AG10803 (cell line): ENCODE results near the gene TESMIN.

Experiments
- DNase-seq: peaks from one replicate; pipeline ENCODE4 v3.0.0; 2010; ENCODE audit warnings: low read depth
- H3K4me3 ChIP-seq: 2 replicates; pipeline ENCODE4 v1.5.1; 2011; ENCODE audit warnings: mild to moderate bottlenecking, low read length, control low read depth
- TF ChIP-seq, protein P1 (sequence below): conservative IDR thresholded peaks from 2 replicates; pipeline ENCODE4 v1.5.1; 2011; ENCODE audit warnings: mild to moderate bottlenecking, low read length, control low read depth, inconsistent platforms

Gene TESMIN

GRCh38 chr11:68772936-68773335, 21.6 kb upstream of the TESMIN start:
- TF ChIP-seq, protein P1, sequence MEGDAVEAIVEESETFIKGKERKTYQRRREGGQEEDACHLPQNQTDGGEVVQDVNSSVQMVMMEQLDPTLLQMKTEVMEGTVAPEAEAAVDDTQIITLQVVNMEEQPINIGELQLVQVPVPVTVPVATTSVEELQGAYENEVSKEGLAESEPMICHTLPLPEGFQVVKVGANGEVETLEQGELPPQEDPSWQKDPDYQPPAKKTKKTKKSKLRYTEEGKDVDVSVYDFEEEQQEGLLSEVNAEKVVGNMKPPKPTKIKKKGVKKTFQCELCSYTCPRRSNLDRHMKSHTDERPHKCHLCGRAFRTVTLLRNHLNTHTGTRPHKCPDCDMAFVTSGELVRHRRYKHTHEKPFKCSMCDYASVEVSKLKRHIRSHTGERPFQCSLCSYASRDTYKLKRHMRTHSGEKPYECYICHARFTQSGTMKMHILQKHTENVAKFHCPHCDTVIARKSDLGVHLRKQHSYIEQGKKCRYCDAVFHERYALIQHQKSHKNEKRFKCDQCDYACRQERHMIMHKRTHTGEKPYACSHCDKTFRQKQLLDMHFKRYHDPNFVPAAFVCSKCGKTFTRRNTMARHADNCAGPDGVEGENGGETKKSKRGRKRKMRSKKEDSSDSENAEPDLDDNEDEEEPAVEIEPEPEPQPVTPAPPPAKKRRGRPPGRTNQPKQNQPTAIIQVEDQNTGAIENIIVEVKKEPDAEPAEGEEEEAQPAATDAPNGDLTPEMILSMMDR, result no peak
- H3K4me3 ChIP-seq, result no peak overlapping the region
- no peak for DNase-seq

GRCh38 chr11:68770781-68771180, 19.5 kb upstream of the TESMIN start:
- TF ChIP-seq, protein P1, result no peak
- no peak for DNase-seq
- H3K4me3 ChIP-seq, result no peak overlapping the region

- no peak overlapping the region for H3K4me3 ChIP-seq
- DNase-seq, result no peak
- TF ChIP-seq, protein P1, result no peak
Observed at GRCh38 chr11:68767672-68768071, 16.4 kb upstream of the TESMIN start.

DNA sequence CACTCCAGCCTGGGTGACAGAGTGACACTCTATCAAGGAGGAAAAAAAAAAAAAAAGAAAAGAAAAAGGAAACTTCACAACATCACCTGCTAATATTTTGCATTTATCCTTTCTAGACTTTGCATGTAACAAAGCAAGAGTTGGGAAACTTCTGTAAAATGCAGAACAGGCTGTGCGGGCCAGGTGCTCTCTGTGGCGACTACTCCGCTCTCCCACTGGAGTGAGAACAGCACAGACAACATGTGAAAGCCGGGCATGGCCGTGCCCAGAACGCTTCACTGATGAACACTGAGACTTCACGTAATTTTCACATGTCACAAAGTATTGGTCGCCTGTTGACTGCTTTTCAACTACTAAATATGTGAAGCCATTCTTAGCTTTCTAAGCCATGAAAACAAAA, 15.5 kb upstream of the TESMIN start:
- no peak overlapping the region for H3K4me3 ChIP-seq
- TF ChIP-seq, protein P1, result no peak
- DNase-seq, result no peak

DNA sequence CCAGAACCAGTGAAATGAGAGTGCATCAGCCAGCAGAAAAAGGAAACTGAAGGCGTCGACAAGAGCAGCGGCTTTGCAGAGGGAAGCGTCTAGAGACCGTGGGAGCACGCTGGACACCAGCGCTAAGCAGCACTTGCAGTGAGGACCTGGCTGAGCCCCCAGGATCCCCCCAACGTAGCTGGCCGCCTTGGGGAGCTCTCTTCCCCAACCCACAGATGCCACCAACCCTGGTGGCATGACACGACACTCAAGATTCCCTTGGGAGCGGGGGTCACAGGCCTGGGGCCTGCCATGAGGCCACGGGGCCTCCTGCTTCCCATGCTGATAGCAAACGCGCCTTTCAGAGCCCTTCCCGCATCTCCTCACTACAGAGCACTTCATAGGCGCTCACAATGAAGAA, 13.4 kb upstream of the TESMIN start:
- DNase-seq, result no peak
- TF ChIP-seq, protein P1, result no peak
- H3K4me3 ChIP-seq, result no peak overlapping the region

DNA sequence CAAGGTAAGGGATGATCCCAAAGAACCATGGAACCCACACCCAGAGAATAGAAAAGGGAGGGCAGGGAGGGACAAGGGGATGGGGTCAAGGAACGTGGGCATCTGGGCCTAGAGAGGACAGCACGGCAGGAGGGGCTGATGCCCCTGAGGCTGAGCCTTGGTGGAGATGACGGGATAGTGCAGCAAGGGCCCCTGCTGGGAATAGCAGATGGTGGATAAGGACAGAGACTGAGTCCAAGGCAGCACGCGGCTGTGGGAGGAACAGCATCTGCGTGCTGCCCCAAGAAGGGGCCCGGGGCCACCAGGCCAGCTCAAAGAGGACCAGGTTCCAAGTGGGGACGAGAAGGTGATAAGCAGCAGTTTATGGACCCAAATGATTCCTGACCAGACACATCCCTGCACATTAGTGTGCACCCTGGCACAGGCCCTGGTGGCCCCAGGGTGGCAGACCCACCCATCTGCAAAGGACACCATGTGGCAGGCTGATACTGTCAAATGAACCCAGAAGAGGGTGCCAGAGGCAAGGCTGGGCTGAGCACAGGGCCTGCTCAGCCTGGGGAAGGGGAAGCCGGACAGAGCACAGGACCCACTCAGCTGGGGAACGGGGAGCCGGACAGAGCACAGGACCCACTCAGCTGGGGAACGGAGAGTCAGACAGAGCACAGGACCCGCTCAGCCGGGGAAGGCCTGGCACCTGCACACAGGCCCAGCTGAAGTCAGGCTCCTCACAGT, 12.8 kb upstream of the TESMIN start:
- H3K4me3 ChIP-seq, result no peak overlapping the region
- DNase-seq, result no peak
- TF ChIP-seq, protein P1, result no peak

DNA sequence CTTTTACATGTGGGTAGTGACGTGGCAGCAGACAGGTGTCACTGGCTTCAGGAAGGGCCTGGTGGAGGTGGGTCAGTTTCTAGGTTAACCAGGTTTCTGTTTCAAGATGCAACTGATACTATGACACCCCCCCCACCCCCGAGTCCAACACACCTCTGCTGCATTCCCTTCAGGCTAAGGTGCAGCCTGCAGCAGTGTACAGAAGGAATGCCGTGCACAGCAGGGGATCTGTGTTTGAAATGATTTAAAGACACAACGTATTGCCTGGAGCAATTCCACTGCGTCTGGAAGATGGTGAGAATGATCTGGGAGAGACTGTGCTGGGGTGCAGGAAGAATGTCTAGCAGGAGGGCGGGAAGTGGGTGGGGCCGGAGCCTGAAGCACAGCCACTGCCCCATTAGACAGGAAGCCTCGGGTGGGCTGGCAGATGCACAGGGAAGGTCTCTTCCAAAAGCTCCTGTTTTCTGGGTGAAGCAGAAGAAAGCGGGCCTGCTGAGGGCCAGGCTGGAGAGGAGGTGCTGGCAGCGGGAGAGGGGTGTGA, 11.9 kb upstream of the TESMIN start:
- TF ChIP-seq, protein P1, result no peak
- no peak overlapping the region for H3K4me3 ChIP-seq
- DNase-seq, result no peak
